Stimulated activated CD8-positive, alpha-beta memory T cell treated with anti-CD3 and anti-CD28 coated beads, Interleukin-15, amount 100 ng/mL, for 1 hour (primary cell): Measurements from ENCODE around the gene FRY.

ENCODE experiments used
- DNase-seq: peaks from one replicate; pipeline ENCODE4 v3.0.0-alpha.2; 2020; ENCODE audit warnings: low read depth

Gene FRY

DNA sequence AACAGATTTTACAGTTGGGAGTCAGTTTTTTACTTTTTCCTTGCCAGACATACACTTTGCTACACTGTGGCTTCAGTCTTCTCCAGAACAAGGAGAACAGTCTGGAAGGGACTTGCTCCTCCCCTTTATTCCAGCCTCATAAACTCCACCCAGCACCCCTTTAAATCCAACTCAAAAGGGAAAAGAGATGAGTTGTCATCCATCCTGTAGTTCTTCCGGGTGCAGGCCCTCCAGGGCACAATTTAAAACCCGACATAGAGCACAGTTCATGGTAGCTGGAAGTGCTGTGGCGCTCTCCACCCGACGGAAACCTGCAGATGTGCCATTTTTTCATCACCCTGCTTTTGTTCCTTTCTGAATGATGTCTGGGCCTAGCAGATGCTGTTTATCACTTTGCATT lies 184.7 kb downstream of the FRY start:
- no peak for DNase-seq

- no peak for DNase-seq
Measured at GRCh38 chr13:32222046-32222676, 190.6 kb downstream of the FRY start.

- DNase-seq, result no peak
Measured at GRCh38 chr13:32224916-32225315, 193.3 kb downstream of the FRY start.

DNA sequence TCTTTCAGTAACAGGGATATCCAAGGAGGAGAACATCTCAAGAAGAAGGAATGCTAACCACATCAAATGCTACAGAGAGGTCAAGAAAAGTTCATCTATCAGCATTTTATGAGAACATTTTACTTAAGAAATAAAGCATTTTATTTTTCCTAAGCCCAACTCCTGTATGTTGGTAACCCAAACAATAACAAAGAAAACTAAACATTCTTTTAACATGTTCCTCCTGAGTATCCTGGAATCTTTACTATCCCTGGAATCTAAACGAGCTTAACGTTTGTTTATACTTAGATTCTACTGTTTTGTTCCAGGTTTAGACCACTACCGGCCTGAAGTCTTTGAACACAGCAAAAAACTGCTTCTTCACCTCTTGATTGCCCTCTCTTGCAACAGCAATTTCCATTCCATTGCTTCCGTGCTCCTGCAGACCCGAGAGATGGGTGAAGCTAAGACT lies 193.9 kb downstream of the FRY start:
- DNase-seq, result no peak

GRCh38 chr13:32228330-32229041 lies 196.9 kb downstream of the FRY start:
- no peak for DNase-seq

GRCh38 chr13:32229443-32229842 lies 197.9 kb downstream of the FRY start:
- DNase-seq, result no peak

DNA sequence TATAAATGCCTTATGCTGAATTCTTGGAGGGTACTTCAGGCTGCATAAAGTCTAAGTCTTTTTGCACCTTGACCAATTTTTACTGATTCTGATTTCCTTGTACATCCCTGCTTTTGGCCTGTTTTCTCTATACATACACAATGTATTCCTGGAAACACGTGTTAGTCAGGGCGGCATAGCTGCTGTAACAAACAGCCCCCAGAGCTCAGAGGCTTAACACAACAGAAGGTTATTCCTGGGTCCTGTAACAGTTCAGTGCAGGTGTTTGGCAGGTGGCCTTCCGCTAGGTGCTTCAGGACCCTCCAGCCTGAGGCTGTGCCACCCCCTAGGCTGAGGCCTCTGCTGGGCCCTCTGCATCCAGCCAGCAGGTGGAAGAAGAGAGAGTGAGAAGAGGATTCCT lies 200.7 kb downstream of the FRY start:
- DNase-seq, result no peak

DNA sequence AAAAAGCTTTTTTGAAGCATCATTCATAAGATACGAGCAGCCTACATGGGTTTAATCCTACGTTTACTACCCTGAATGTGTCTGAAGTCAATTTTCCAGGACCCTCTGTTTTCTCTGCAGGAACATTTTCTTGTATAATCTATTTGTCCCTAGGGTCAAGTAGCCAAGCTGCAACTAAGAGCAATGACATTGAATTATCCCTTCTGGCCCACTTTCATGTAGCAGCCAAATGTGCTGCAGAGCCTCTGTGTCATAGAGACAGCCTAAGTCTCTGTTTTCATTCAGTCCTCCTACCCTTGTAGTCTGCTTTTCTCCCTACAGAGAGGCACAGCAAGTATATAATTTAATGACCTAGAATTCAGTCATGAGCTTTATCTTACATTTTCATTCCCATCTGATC lies 201.5 kb downstream of the FRY start:
- DNase-seq, result no peak

DNA sequence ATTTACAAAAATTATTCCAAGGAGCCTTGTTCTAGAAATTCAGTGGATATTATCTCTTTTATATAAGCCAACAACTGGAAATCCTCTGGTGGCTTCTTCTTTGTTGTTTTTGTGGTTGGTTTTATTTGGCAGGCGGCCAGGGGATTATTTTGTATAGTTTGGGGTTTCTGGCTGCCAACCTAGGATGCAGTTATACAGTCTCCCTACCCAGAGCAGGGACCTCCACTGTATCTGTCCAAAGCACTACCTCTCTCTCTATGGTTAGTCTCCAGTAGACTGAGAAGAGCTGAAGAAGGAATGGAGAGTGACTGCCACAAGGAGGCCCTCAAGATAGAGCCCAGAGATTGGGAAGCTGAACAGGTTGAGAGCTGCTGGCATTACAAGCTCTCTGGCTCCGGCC lies 203.3 kb downstream of the FRY start:
- DNase-seq, result no peak

- DNase-seq, result no peak
Measured at GRCh38 chr13:32237681-32238080, 206.1 kb downstream of the FRY start.

- no peak for DNase-seq
Measured at GRCh38 chr13:32243695-32244094, 212.1 kb downstream of the FRY start.

- DNase-seq, result no peak
Measured at GRCh38 chr13:32245555-32245954, 214.0 kb downstream of the FRY start.

- DNase-seq, result no peak
Measured at GRCh38 chr13:32246468-32246867, 214.9 kb downstream of the FRY start.

- no peak for DNase-seq
Measured at GRCh38 chr13:32247887-32248286, 216.3 kb downstream of the FRY start.

- no peak for DNase-seq
Measured at GRCh38 chr13:32248801-32249200, 217.2 kb downstream of the FRY start.

DNA sequence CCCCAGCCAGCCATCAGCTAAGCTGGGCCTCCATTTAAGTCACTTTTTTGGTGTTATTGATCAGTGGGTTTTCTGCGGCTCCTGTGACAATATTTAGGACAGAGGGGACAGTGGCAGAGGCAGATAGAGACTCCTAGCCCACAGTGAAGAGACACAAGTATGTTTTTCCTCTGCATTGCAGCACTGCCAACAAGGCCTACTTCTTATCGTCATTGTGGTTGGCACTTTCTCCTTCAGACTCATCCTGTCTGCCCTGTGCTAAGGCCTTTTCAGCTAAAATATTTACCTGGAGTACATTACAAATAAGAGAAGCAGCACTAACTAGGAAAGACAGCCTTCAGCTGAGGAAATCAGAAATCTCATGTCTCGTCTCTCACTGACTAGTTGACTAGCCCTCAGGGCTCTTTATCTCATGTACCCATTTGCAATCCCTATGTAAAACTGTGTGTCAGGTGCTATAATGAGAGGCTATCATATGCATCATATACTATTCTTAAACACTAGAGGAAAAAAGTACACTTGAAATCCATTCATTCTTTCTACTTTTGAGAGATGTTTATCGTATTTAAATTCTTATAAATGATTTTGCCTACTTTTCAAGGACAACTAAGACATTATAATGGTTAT lies 221.4 kb downstream of the FRY start:
- DNase-seq, result no peak

DNA sequence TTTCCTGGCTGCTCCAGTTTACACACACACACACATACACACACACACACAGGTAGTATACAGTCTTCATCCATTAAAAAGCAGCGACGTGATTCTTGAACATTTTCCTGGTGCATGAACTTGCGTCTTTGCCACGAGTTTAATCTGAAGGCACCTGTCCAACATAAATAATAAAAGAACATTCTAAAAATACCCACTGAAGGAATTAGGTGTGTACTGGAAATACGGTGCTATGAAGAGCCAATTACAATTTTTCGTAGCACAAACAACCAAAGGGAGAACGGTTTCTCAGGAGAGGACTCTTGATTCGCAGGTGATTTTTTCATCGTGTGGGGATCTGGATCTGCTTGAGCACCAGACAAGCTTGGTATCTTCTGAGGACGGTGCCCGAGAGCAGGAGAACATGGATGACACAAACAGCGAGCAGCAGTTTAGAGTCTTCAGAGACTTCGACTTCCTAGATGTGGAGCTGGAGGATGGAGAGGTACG lies 222.4 kb downstream of the FRY start:
- no peak for DNase-seq

DNA sequence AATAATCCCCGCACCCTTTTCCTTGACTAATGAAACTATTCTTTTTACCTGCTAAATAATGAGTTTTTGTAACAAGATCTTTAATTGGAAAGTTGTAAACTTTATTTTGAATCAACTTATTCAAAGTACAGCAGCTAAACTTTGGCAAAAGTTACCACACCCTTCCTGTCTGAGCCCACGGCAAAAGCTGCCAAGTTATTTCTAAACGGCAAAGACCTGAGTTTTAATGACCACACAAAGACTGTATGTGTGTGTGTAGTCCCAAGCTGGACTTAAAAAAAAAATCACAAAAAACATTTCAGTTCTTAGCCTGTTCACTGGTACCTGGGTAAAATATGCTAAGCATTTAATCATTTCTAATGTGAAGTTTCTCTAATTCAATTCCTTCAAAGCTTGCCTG lies 222.8 kb downstream of the FRY start:
- DNase-seq, result no peak

GRCh38 chr13:32254916-32255723 lies 223.5 kb downstream of the FRY start:
- no peak for DNase-seq

DNA sequence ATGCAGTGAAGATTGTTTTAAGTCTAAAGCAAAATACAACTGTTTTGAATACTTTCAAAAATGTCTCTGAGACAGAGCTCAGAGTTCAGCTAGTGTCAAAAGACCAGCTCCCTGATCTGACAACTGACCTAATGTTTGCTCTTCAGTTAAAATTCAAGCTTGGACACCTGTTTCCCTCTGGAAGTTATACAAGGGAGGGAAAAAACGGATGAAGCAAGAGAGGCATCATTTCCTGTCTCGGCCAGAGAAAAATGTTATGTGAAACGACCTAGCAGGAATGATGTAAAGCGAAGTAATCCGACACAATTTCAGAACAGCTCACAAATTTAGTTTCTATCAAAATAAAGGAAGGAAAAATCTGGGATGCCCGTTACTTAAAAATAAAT lies 224.1 kb downstream of the FRY start:
- no peak for DNase-seq

GRCh38 chr13:32256243-32256642 lies 224.7 kb downstream of the FRY start:
- DNase-seq, result no peak

DNA sequence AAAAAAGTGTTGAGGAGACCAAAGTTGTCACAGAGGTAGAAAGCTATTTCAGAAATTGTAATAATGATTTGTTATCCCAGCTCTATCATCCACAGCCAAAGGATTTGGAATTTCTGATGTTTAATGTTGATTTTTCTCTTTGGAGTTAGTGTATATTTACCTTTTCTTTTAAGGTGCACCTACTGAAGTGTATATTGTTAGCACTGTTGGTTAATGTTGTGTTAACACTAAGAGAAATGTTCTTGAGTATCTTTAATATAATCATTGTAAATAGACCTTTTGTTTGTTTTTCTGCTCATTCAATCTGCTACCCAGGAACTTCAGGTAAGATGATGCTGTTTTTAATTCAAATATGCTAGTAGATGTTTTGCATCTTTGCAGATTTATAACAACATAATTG lies 226.1 kb downstream of the FRY start:
- no peak for DNase-seq

GRCh38 chr13:32259116-32259515 lies 227.5 kb downstream of the FRY start:
- DNase-seq, result no peak
